ES-I3 (cell line): ENCODE data around the gene RNU6-1.

Source experiments
- H3K36me3 ChIP-seq: 2 replicates; pipeline ENCODE4 v1.6.1; 2013; ENCODE audit warnings: mild to moderate bottlenecking, low read length, control low read depth, moderate library complexity; ENCODE audit not compliant: insufficient read depth
- H3K4me1 ChIP-seq: 2 replicates; pipeline ENCODE4 v1.6.1; 2013; ENCODE audit warnings: mild to moderate bottlenecking, control low read depth, low read length; ENCODE audit not compliant: insufficient read depth
- H3K9ac ChIP-seq: 2 replicates; pipeline ENCODE4 v1.6.1; 2013; ENCODE audit warnings: low read depth, mild to moderate bottlenecking, low read length, moderate library complexity
- H3K9me3 ChIP-seq: 2 replicates; pipeline ENCODE4 v1.6.1; 2013; ENCODE audit warnings: mild to moderate bottlenecking, low read length, moderate library complexity; ENCODE audit not compliant: control insufficient read depth, insufficient read depth

The RNU6-1 gene

DNA sequence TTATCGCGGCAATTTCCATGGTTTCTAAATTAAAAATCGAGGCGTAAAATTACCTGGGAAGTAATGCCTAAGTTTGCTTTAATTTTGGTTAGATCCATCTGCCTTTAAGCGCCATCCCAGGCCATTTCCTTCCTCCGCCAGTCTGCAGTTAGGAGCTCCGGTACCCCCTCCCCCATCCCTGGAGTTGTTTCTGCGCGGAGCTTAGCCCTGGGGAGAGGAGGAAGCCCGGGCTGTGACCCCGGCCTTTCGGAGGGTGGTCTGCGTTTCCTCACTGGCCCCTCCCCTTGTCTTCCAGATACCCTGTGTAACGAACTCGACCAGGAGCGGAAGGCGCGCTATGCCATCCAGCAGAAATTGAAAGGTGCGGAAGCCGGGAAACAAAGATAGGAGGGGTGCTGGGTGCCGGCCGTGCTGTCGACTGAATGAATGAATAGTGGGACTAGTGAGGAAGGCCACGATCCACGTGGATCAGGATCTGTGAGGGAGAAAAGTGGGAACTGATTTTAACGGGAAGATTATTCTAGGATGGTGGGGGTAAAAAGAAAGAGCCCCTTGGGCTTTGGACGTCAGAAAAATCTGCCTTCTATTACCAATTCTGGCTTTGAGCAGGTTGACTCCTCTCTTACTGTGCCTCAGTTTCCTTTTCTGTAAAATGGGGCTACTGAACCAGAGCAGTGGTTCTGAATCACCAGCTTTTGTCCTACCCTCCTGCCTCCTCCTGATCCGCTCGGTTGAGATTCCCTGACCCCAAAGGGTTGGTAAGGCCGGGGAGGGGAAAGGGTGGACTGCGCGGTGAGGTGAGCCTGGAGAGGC, 6.7 kb downstream of the RNU6-1 start:
- H3K9ac ChIP-seq: peak overlapping the region; percentile 63; the same call in 1 of the 2 replicates

DNA sequence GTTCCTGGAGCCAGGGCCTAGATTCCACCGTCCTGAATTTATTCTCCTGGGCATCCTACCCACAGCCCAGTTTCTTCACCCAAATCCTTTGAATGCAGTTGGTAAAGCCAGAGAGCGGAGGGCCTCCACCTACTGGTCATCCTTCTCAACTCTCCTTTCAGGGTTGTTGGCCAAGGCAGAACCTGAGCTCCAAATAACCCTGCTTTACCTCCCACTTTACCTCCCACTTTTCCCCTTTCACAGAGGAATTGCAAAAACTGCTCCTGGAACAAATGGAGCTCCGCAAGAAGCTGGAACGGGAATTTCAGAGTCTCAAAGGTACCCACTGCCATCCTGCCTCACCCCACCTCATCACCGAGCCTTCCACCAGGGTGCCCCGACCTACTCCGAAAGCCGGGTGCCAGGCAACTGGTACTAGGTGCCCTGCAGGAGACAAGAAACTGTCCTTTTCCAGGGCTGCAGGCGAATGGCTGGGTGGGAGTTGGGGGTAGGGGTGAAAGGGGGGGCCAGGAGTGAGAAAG, 7.8 kb downstream of the RNU6-1 start:
- Histone ChIP-seq H3K9ac (no peak overlapping the region), H3K36me3 (no peaks in the 10 kb centered on the region), H3K9me3 (no peaks in the 10 kb centered on the region), H3K4me1 (peaks cover 6% of the 10 kb centered on the region)

More for the DNA sequence above, 6.7 kb downstream of the RNU6-1 start:
- Histone ChIP-seq H3K36me3 (no peaks in the 10 kb centered on the region), H3K4me1 (peaks cover 6% of the 10 kb centered on the region), H3K9me3 (no peaks in the 10 kb centered on the region)

- H3K9ac ChIP-seq: no peak overlapping the region
- H3K36me3 ChIP-seq: no peaks in the 10 kb centered on the region
- peaks cover 6% of the 10 kb centered on the region for H3K4me1 ChIP-seq
- H3K9me3 ChIP-seq: no peaks in the 10 kb centered on the region
Observed at GRCh38 chr15:67831363-67831762, 8.5 kb downstream of the RNU6-1 start.

DNA sequence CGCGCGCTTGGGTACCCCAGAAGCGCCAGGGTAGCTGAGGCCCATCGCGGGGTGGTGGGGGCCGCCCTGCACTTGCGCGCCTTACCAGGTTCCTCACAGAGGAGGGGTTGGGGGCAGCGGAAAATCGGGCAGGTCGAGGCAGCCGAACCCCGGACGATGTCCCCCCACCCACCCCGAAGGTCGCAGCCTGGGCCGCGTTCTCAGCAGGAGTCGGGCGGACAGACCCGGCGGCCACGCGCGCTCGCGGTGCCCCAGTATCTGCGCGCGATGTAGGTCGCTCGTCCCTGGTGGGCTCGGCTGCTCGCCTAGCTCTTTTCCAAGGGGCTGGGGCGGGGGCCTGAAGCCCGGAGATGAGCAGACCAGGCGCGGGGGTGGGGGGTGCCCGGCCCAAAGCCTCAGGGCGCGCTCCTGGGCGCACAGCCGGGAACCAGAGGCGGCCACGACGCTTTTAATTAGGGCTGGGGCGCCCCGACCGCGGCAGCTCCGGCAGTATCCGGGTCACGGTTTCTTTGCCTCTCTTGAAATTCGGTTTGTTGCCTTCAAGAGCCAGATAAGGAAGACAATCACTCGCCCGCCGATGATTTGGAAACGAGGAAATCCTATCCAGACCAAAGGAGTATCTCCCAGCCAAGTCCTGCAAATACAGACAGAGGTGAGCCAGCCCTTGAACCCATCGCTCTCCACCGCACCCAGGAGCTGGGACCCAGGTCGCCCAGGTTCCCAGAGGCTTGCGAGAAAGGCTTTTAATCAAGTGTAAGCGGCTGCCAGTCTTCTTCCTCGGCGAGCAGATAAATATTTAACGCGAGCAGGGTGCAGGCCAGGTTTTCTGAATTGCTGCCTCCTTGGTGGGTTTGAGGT, 10.0 kb downstream of the RNU6-1 start:
- Histone ChIP-seq H3K36me3 (no peaks in the 10 kb centered on the region), H3K4me1 (peaks cover 8% of the 10 kb centered on the region), H3K9ac (no peak overlapping the region; the same call in 1 of the 2 replicates), H3K9me3 (no peaks in the 10 kb centered on the region)

GRCh38 chr15:67828969-67829646, 10.7 kb downstream of the RNU6-1 start:
- Histone ChIP-seq H3K4me1 (peaks cover 10% of the 10 kb centered on the region), H3K9me3 (no peaks in the 10 kb centered on the region), H3K9ac (peak overlapping the region; percentile 19; the same call in 1 of the 2 replicates), H3K36me3 (no peaks in the 10 kb centered on the region)

DNA sequence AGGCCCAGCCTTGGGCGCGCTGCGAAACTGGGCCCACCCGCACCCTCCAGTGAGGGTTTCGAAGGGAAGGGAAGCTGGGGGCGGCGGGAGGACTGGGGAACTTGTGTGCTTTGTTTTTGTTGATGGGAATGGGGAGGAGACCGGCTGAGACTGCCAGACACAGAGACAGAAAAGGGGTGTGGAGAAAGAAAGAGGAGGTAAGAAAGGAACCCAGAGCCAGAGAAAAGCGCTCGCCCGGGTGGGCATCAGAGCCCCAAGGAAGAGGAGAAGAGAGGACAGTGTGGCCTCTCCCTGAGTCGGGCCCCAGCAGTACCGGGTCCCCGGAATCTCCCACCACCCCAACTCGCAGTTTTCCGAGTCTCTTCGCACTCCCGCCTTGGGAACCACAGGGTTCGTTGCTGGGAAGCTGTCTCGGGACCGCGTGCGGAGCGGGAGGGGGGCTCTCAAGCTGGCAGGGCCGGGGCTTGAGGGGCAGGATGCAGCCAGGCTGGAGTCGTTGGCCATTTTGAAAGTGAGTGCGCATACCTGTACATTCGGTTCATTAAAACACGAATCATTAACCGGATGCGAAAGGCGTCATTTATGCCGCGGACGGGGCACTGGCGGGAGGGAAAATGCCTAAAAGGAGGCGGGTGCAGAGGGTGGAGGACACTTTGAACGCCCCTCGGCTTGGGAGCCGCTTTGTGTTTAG, 11.4 kb downstream of the RNU6-1 start:
- H3K9me3 ChIP-seq: no peaks in the 10 kb centered on the region
- peak overlapping the region; percentile 19; the same call in 1 of the 2 replicates for H3K9ac ChIP-seq
- peaks cover 10% of the 10 kb centered on the region for H3K4me1 ChIP-seq
- no peaks in the 10 kb centered on the region for H3K36me3 ChIP-seq

GRCh38 chr15:67827562-67828277, 12.1 kb downstream of the RNU6-1 start:
- Histone ChIP-seq H3K4me1 (peaks cover 10% of the 10 kb centered on the region), H3K9me3 (no peaks in the 10 kb centered on the region), H3K9ac (no peak overlapping the region; the same call in 1 of the 2 replicates), H3K36me3 (no peaks in the 10 kb centered on the region)

- Histone ChIP-seq H3K36me3 (no peaks in the 10 kb centered on the region), H3K9ac (no peak overlapping the region; the same call in 1 of the 2 replicates), H3K4me1 (peaks cover 8% of the 10 kb centered on the region), H3K9me3 (no peaks in the 10 kb centered on the region)
Observed at GRCh38 chr15:67826717-67827561, 12.9 kb downstream of the RNU6-1 start.

GRCh38 chr15:67825881-67826716, 13.7 kb downstream of the RNU6-1 start:
- Histone ChIP-seq H3K9ac (peak overlapping the region; percentile 6; the same call in 1 of the 2 replicates), H3K4me1 (peaks cover 6% of the 10 kb centered on the region), H3K36me3 (no peaks in the 10 kb centered on the region), H3K9me3 (no peaks in the 10 kb centered on the region)

DNA sequence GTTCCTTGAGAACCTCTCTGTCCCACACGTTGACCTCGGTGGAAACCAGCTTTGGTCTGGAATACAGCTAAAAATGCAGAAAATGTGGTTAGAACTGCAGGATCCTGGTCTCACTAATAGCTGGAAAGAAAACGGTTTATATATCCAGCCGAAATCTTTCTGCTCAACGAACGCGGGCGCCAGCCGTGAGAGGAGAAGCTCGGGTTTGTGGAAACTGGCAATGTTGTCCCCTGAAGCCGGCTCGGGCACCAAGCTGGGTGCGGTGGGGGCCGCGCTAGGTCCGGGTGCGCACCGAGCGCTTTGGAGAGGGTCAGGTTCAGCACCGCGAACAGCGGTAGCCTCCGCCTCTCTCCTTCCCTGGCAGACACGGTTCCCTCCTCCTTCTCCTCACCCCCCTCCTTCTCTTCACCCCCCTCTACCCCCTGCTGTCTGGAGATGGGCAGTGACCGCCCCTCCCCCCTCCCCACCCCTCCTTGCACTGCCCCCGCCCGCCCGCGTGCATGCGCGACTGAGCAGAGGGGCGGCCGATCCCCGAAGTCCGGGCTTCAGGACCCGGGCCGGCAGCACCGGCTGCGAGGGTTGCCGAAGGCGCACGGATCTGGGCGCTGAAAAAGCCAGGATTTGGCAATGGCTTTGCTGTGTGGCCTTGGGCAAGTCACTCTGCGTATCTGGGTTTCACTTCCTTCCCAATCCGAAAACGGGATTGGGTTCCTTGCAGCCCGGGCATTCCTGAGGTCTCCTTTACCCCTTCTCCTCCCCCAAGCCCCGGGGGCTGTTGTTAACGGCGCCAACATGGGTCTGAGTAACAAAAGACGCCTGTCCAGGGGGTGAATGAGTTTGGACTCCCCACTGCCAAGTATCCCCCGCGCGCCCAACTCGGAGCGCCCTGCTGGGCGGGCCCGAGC, 14.6 kb downstream of the RNU6-1 start, which contains the start of gene SKOR1:
SKOR1 (plus strand) TSS at position 534 of the 905 bp plus-strand sequence; CDS start at position 628, 94 bp downstream.
- peaks cover 4% of the 10 kb centered on the region; the same call in 1 of the 2 replicates for H3K4me1 ChIP-seq

More for the DNA sequence above, 14.6 kb downstream of the RNU6-1 start, which contains the start of gene SKOR1:
- Histone ChIP-seq H3K9me3 (no peaks in the 10 kb centered on the region), H3K9ac (peak within 1 kb of the TSS; percentile 6; the same call in 1 of the 2 replicates), H3K36me3 (no peaks in the 10 kb centered on the region)
